Spleen (tissue), 7 donors: Measurements from ENCODE around the gene TSPAN1.

ENCODE experiments used
- CTCF ChIP-seq, 11 experiments: fragments of 200-600 bp in 7 of 11; fragments of 450-650 bp in 4 of 11; sonication (generic) in 4 of 11; IDR thresholded peaks in 8 of 11; conservative IDR thresholded peaks in 3 of 11; 1 replicate in 7 of 11; 2 replicates in 4 of 11; pipeline versions ENCODE4 v1.4.0 to v1.8.0; 2016 to 2021; ENCODE audit warnings: antibody characterized with exemption in 11 of 11, inconsistent platforms in 4 of 11, mild to moderate bottlenecking in 1 of 11
- POLR2A ChIP-seq, 3 donors: fragments of 450-650 bp; IDR thresholded peaks; one replicate each; pipeline ENCODE4 v1.5.1; 2017; ENCODE audit warnings: antibody characterized with exemption in 3 of 3, mild to moderate bottlenecking in 1 of 3
- POLR2AphosphoS5 ChIP-seq, 3 donors: sonication (generic); formaldehyde crosslinking; IDR thresholded peaks; one replicate each; pipeline ENCODE4 v1.5.1; 2017; ENCODE audit warnings: antibody characterized with exemption in 3 of 3
- donor health status: DM: no; HTN: no; CAD: no; lungs with moderate emphysema.
- donor health status: DM: no; HTN: no; CAD: no.
- donor health status: DM: no; HTN: no; CAD: no.

DNA sequence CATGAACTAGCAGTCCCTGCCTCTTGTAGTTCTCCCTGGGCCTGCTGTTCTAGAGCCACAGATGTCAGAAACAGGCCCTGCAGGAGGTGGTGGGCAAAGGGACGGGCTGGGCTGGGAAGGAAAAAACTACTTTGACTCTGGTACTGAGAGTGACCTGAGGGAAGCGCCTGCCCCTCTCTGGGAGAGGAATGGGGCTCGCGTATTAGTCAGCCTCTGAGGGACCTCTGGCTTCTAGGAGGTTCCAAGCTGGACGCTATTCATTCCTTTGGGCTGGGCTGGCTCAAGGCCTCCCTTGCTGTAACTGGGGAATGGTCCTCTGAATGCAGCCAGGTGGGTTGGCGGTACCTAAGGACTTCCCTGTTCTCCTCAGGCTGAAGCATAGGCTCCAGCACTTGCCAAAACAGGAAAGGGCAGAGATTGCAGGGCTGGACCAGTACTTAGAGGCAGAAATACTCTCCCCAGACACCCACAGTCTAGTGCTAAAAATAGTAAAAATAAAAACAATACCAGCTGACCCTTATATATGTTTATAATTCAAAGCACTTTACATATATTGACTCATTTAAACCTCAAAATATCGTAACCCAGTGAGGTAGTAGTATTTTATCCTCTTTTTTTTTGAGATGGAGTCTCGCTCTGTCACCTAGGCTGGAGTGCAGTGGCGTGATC is 16.3 kb downstream of the TSPAN1 start:
- no peak for TF ChIP-seq CTCF (IDR thresholded peaks at IDR 0.05 in 8 of 11, conservative IDR thresholded peaks at IDR 0.05 in 3 of 11)
- no peak for TF ChIP-seq POLR2A (IDR thresholded peaks at IDR 0.05)
- no peak for TF ChIP-seq POLR2AphosphoS5 (IDR thresholded peaks at IDR 0.05)
